HepG2 (cell line): ENCODE measurements around the gene ACOT8. TPM values are rescaled to one million over a fixed set of nuclear protein-coding genes. Genes with fewer than 3 reads are reported as not detected.

Experiments used
- AKNA ChIP-seq: sonication (generic); formaldehyde crosslinking; IDR thresholded peaks from 2 replicates; pipeline ENCODE4 v1.4.0; 2020; ENCODE audit warnings: missing genetic modification reagents, borderline replicate concordance
- ATF2 ChIP-seq: sonication (generic); formaldehyde crosslinking; IDR thresholded peaks from 2 replicates; pipeline ENCODE4 v1.4.0; 2020; ENCODE audit warnings: missing genetic modification reagents
- BATF2 ChIP-seq: sonication (generic); formaldehyde crosslinking; IDR thresholded peaks from 2 replicates; pipeline ENCODE4 v1.8.0; 2022; ENCODE audit warnings: mild to moderate bottlenecking, missing genetic modification reagents, moderate library complexity
- CSRNP2 ChIP-seq: sonication (generic); formaldehyde crosslinking; conservative IDR thresholded peaks from 2 replicates; pipeline ENCODE4 v1.8.0; 2022; ENCODE audit warnings: low read depth, missing genetic modification reagents
- HCFC1 ChIP-seq: fragments of 150-350 bp; IDR thresholded peaks from 2 replicates; pipeline ENCODE4 v1.6.1; 2014; ENCODE audit warnings: low read depth, low read length
- HOXA9 ChIP-seq: sonication (generic); formaldehyde crosslinking; IDR thresholded peaks from 2 replicates; pipeline ENCODE4 v1.8.1; 2022; ENCODE audit warnings: missing genetic modification reagents, mild to moderate bottlenecking, moderate library complexity, borderline replicate concordance
- JUN ChIP-seq: sonication (generic); formaldehyde crosslinking; IDR thresholded peaks from 2 replicates; pipeline ENCODE4 v1.4.0; 2020; ENCODE audit warnings: mild to moderate bottlenecking, missing genetic modification reagents
- RORA ChIP-seq: sonication (generic); formaldehyde crosslinking; IDR thresholded peaks from 2 replicates; pipeline ENCODE4 v1.5.0; 2020; ENCODE audit warnings: mild to moderate bottlenecking, missing genetic modification reagents, moderate library complexity
- SATB2 ChIP-seq: sonication (generic); formaldehyde crosslinking; IDR thresholded peaks from 2 replicates; pipeline ENCODE4 v1.5.0; 2020; ENCODE audit warnings: missing genetic modification reagents
- TAF15 ChIP-seq: fragments of 200-400 bp; formaldehyde crosslinking; IDR thresholded peaks from one replicate; pipeline ENCODE4 v1.6.1; 2018; ENCODE audit warnings: mild to moderate bottlenecking, low read depth, low read length; ENCODE audit not compliant: poor library complexity, severe bottlenecking
- ZFAT ChIP-seq: sonication (generic); formaldehyde crosslinking; conservative IDR thresholded peaks from 2 replicates; pipeline ENCODE4 v1.8.1; 2023; ENCODE audit warnings: missing genetic modification reagents, inconsistent platforms
- ZNF143 ChIP-seq: sonication (generic); formaldehyde crosslinking; IDR thresholded peaks from 2 replicates; pipeline ENCODE4 v1.4.0; 2020; ENCODE audit warnings: missing genetic modification reagents
- ZNF207 ChIP-seq: fragments of 450-650 bp; IDR thresholded peaks from 2 replicates; pipeline ENCODE4 v1.6.1; 2016; ENCODE audit warnings: antibody characterized with exemption, borderline replicate concordance
- ZNF260 ChIP-seq: sonication (generic); formaldehyde crosslinking; IDR thresholded peaks from 2 replicates; pipeline ENCODE4 v1.4.0; 2020; ENCODE audit warnings: missing genetic modification reagents, low read depth, mild to moderate bottlenecking, borderline replicate concordance
- ZNF276 ChIP-seq: sonication (generic); formaldehyde crosslinking; IDR thresholded peaks from 2 replicates; pipeline ENCODE4 v1.4.0; 2020; ENCODE audit warnings: mild to moderate bottlenecking, low read depth, missing genetic modification reagents
- ZNF451 ChIP-seq: sonication (generic); formaldehyde crosslinking; IDR thresholded peaks from 2 replicates; pipeline ENCODE4 v1.5.0; 2020; ENCODE audit warnings: mild to moderate bottlenecking, missing genetic modification reagents
- ZNF468 ChIP-seq: sonication (generic); formaldehyde crosslinking; IDR thresholded peaks from 2 replicates; pipeline ENCODE4 v1.8.0; 2022; ENCODE audit warnings: mild to moderate bottlenecking, moderate library complexity, missing genetic modification reagents
- ZNF747 ChIP-seq: sonication (generic); formaldehyde crosslinking; IDR thresholded peaks from 2 replicates; pipeline ENCODE4 v1.8.1; 2023; ENCODE audit warnings: missing genetic modification reagents, mild to moderate bottlenecking, borderline replicate concordance
- polyA plus RNA-seq, 8 experiments: library from polyadenylated mRNA; depleted of rRNA in 3 of 8; stranded (reverse) in 7 of 8; unstranded in 1 of 8; fragments of >200 nt; fragmentation: Illumina TruSeq in 4 of 8; extraction: Trizol in 4 of 8; gene quantifications; 2 replicates each; pipeline versions ENCODE4 v1.2.1 to v1.2.3, GENCODE V29; 2011 to 2016; ENCODE audit warnings: low read depth in 4 of 8, missing spikeins in 1 of 8, mixed read lengths in 1 of 8; ENCODE audit not compliant: insufficient read depth in 1 of 8
- total RNA-seq, 5 experiments: library from RNA; depleted of rRNA; stranded (reverse); fragments of >200 nt; fragmentation: Illumina TruSeq; extraction: Trizol; gene quantifications; 2 replicates each; pipeline ENCODE4 v1.2.3, GENCODE V29; 2016; ENCODE audit warnings: low read depth in 1 of 5

ACOT8 gene
- total and polyA plus RNA-seq, 2 of the 13 experiments (the other 11 are each of a cell fraction or from before 2014, with no cell fraction given): 31.4 to 45.5 TPM

GRCh38 chr20:45861221-45862075 is 4.3 kb upstream of the ACOT8 start (continued):
- no peak for TF ChIP-seq ZNF207
- TF ChIP-seq ZNF143 (CRISPR knock-in tag): no peak
- no peak for TF ChIP-seq ZNF468 (CRISPR knock-in tag)
- TF ChIP-seq ZNF451 (CRISPR knock-in tag): no peak
- TF ChIP-seq JUN: no peak
- no peak for TF ChIP-seq ZNF276 (CRISPR knock-in tag)
- TF ChIP-seq HOXA9 (CRISPR knock-in tag): no peak
- TF ChIP-seq ZNF260 (CRISPR knock-in tag): no peak
- no peak for TF ChIP-seq RORA
- no peak for TF ChIP-seq CSRNP2 (CRISPR knock-in tag)
- TF ChIP-seq SATB2: no peak
- no peak for TF ChIP-seq AKNA (CRISPR knock-in tag)
- TF ChIP-seq HCFC1: no peak
- no peak for TF ChIP-seq BATF2 (CRISPR knock-in tag)
- TF ChIP-seq ATF2 (CRISPR knock-in tag): no peak
- TF ChIP-seq ZNF747 (CRISPR knock-in tag): no peak; the same call in 1 of the 2 replicates
- no peak for TF ChIP-seq TAF15
- TF ChIP-seq ZFAT: no peak
